ENCODE results near the gene HOOK2.
"Not testable (repeated sequence)": the region's sequence is repeated elsewhere in the genome, so short reads cannot be mapped to it uniquely, and the experiment has no call there.

Gene HOOK2, protein sequence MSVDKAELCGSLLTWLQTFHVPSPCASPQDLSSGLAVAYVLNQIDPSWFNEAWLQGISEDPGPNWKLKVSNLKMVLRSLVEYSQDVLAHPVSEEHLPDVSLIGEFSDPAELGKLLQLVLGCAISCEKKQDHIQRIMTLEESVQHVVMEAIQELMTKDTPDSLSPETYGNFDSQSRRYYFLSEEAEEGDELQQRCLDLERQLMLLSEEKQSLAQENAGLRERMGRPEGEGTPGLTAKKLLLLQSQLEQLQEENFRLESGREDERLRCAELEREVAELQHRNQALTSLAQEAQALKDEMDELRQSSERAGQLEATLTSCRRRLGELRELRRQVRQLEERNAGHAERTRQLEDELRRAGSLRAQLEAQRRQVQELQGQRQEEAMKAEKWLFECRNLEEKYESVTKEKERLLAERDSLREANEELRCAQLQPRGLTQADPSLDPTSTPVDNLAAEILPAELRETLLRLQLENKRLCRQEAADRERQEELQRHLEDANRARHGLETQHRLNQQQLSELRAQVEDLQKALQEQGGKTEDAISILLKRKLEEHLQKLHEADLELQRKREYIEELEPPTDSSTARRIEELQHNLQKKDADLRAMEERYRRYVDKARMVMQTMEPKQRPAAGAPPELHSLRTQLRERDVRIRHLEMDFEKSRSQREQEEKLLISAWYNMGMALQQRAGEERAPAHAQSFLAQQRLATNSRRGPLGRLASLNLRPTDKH

DNA sequence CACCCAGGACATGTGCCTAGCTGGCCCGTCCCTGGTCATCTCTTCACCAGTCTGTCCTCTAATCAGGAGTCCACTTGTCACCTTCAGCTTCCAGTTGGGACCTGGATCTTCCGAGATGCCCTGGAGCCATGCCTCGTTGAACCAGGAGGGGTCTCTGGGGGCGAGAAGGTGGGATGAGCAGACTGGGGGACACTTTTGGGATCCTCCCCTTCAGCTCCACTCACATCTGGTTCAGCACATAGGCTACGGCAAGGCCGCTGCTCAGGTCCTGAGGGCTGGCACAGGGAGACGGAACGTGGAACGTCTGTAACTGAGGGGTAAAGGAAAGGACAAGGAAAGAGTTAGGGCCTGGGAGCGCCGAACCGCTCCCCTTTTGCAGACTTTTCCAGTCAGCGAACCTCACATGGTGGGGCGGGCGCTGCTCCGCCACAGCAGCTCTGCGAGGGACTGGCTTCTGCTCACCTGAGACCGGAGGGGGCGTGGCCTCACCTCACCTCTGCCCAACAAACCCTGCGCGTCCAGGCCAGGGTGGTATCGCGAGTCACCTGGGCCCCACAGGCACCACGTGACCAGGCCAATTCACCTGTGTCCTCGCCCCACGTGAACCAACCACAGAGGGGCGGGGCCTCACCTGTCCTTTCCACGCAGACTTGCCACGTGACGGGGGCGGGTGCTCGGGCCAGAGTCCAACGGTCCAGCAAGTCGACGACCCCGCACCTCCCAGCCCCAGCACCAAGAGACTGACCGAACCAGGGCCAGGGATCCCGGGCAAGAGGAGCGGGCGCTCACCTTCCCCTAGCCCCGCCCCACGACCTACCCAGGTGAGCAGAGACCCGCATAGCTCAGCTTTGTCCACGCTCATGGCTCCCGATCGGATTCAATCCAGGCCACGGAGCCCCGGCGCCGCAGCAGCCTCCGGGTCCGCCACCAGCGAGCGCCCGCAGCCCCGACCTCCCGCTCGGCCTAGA lies at the start of gene HOOK2:
TSS of gene HOOK2 (minus strand) at position 965 of the 968 bp plus-strand sequence. CDS start at position 862, 103 bp downstream.
- Histone ChIP-seq H3K9ac (ENCODE audit: low read depth, low read length, poor library complexity, severe bottlenecking) (peak within 1 kb of the TSS; percentile 76), H3K79me2 (ENCODE audit: insufficient read depth, low read length) (no peaks in the 10 kb centered on the region), H3K9me2 (replicated peaks; ENCODE audit: low read depth, low read length) (no peaks in the 10 kb centered on the region), H3F3A (ENCODE audit: low read depth) (no peaks in the 10 kb centered on the region), H3K27me3 (ENCODE audit: insufficient read depth, low read length, poor library complexity, severe bottlenecking) (no peaks in the 10 kb centered on the region), H3K36me3 (ENCODE audit: insufficient read depth, low read length) (no peaks in the 10 kb centered on the region), H2AFZ (ENCODE audit: low read length) (peak within 1 kb of the TSS; percentile 94), H4K20me1 (ENCODE audit: insufficient read depth, low read length, poor library complexity, severe bottlenecking) (no peaks in the 10 kb centered on the region), H3K4me2 (ENCODE audit: low read depth, low read length, poor library complexity, severe bottlenecking) (peak within 1 kb of the TSS; percentile 96), H3K9me3 (ENCODE audit: insufficient read depth, low read depth, low read length) (no peaks in the 10 kb centered on the region), H3K4me1 (ENCODE audit: insufficient read depth, low read length, poor library complexity, severe bottlenecking) (peaks cover 27% of the 10 kb centered on the region), H3K4me3 (ENCODE audit: low read length, poor library complexity, severe bottlenecking) (peak within 1 kb of the TSS; percentile 86)
- TF ChIP-seq EZH2phosphoT487 (IDR thresholded peaks at IDR 0.05; ENCODE audit: borderline replicate concordance) = no peak
- no peak for TF ChIP-seq CTCF (conservative IDR thresholded peaks at IDR 0.05; ENCODE audit: low read length)

GRCh38 chr19:12821761-12822160 lies 46.4 kb upstream of the HOOK2 start:
- Histone ChIP-seq H4K20me1 (ENCODE audit: insufficient read depth, low read length, poor library complexity, severe bottlenecking) (no peaks in the 10 kb centered on the region), H3K4me3 (ENCODE audit: low read length, poor library complexity, severe bottlenecking) (no peak overlapping the region), H3F3A (ENCODE audit: low read depth) (no peaks in the 10 kb centered on the region), H3K79me2 (ENCODE audit: insufficient read depth, low read length) (no peaks in the 10 kb centered on the region), H3K9ac (ENCODE audit: low read depth, low read length, poor library complexity, severe bottlenecking) (no peak overlapping the region), H3K9me3 (ENCODE audit: insufficient read depth, low read depth, low read length) (no peaks in the 10 kb centered on the region), H2AFZ (ENCODE audit: low read length) (no peak overlapping the region), H3K4me1 (ENCODE audit: insufficient read depth, low read length, poor library complexity, severe bottlenecking) (no peaks in the 10 kb centered on the region), H3K4me2 (ENCODE audit: low read depth, low read length, poor library complexity, severe bottlenecking) (no peak overlapping the region), H3K27me3 (ENCODE audit: insufficient read depth, low read length, poor library complexity, severe bottlenecking) (no peaks in the 10 kb centered on the region), H3K36me3 (ENCODE audit: insufficient read depth, low read length) (no peaks in the 10 kb centered on the region), H3K9me2 (replicated peaks; ENCODE audit: low read depth, low read length) (no peaks in the 10 kb centered on the region)
- no peak for TF ChIP-seq CTCF (conservative IDR thresholded peaks at IDR 0.05; ENCODE audit: low read length)
- no peak for TF ChIP-seq EZH2phosphoT487 (IDR thresholded peaks at IDR 0.05; ENCODE audit: borderline replicate concordance)

- not testable (repeated sequence) for H3K9me2 ChIP-seq (replicated peaks; ENCODE audit: low read depth, low read length); H3K4me3 ChIP-seq (ENCODE audit: low read length, poor library complexity, severe bottlenecking); H3K36me3 ChIP-seq (ENCODE audit: insufficient read depth, low read length); H2AFZ ChIP-seq (ENCODE audit: low read length); H3K27me3 ChIP-seq (ENCODE audit: insufficient read depth, low read length, poor library complexity, severe bottlenecking); H4K20me1 ChIP-seq (ENCODE audit: insufficient read depth, low read length, poor library complexity, severe bottlenecking); H3K79me2 ChIP-seq (ENCODE audit: insufficient read depth, low read length); H3K9me3 ChIP-seq (ENCODE audit: insufficient read depth, low read depth, low read length); H3K4me1 ChIP-seq (ENCODE audit: insufficient read depth, low read length, poor library complexity, severe bottlenecking); H3K4me2 ChIP-seq (ENCODE audit: low read depth, low read length, poor library complexity, severe bottlenecking); H3F3A ChIP-seq (ENCODE audit: low read depth); H3K9ac ChIP-seq (ENCODE audit: low read depth, low read length, poor library complexity, severe bottlenecking)
Measured at GRCh38 chr19:12817810-12818209, 42.5 kb upstream of the HOOK2 start.

DNA sequence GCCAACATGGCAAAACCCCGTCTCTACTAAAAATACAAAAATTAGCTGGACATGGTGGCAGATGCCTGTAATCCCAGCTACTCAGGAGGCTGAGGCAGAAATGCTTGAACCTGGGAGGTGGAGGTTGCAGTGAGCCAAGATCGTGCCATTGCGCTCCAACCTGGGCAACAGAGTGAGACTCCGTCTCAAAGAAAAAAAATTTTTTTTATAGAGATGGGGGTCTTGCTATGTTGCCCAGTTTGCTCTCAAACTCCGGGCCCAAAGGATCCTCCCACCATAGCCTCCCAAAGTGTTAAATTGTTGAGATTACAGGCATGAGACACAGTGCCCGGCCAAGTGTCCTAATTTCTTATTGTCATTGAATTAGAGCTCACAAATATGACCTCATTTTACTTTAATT lies 41.8 kb upstream of the HOOK2 start:
- H2AFZ ChIP-seq (ENCODE audit: low read length); H3K4me2 ChIP-seq (ENCODE audit: low read depth, low read length, poor library complexity, severe bottlenecking); H3K9me3 ChIP-seq (ENCODE audit: insufficient read depth, low read depth, low read length); H3K36me3 ChIP-seq (ENCODE audit: insufficient read depth, low read length); H3K9ac ChIP-seq (ENCODE audit: low read depth, low read length, poor library complexity, severe bottlenecking); H4K20me1 ChIP-seq (ENCODE audit: insufficient read depth, low read length, poor library complexity, severe bottlenecking); H3K4me1 ChIP-seq (ENCODE audit: insufficient read depth, low read length, poor library complexity, severe bottlenecking); H3K4me3 ChIP-seq (ENCODE audit: low read length, poor library complexity, severe bottlenecking); H3K9me2 ChIP-seq (replicated peaks; ENCODE audit: low read depth, low read length); H3F3A ChIP-seq (ENCODE audit: low read depth); H3K79me2 ChIP-seq (ENCODE audit: insufficient read depth, low read length); H3K27me3 ChIP-seq (ENCODE audit: insufficient read depth, low read length, poor library complexity, severe bottlenecking): not testable (repeated sequence)
